ENCODE data around the gene SFSWAP. TPM values are rescaled to one million over a fixed set of nuclear protein-coding genes. Genes with fewer than 3 reads are reported as not detected.

The SFSWAP gene
- total and polyA plus RNA-seq, 7 experiments from 2014 or later, result 16.9 to 120 (median 97.4) TPM

- Histone ChIP-seq H3K4me1 (ENCODE audit: control insufficient read depth in 2 of 2, insufficient read depth in 2 of 2, low read length in 2 of 2) (no peaks in the 10 kb centered on the region), H3K36me3 (ENCODE audit: control insufficient read depth in 2 of 3, insufficient read depth in 3 of 3, low read length in 3 of 3) (no peaks in the 10 kb centered on the region), H3K27ac (ENCODE audit: low read depth, low read length) (no peak overlapping the region), H3K4me3 (ENCODE audit: low read length) (no peak overlapping the region), H3K9me3 (ENCODE audit: control insufficient read depth in 2 of 3, low read length in 3 of 3) (peaks cover 0 to 10% (median 0%) of the 10 kb centered on the region in 3 experiments), H3K27me3 (ENCODE audit: control insufficient read depth in 2 of 2, insufficient read depth in 2 of 2, low read length in 2 of 2) (no peaks in the 10 kb centered on the region)
- ATAC-seq (no peak), DNase-seq (no peak)
- Mint-ChIP-seq H3K27ac (no peak overlapping the region), H3K27me3 (peaks cover 0 to 4% (median 0%) of the 10 kb centered on the region in 5 donors), H3K4me3 (no peak overlapping the region), H3K9me3 (peaks cover 4 to 29% (median 13%) of the 10 kb centered on the region in 11 donors), H3K36me3 (peaks cover 6 to 26% (median 19%) of the 10 kb centered on the region in 5 donors), H3K4me1 (peaks cover 0 to 3% (median 0%) of the 10 kb centered on the region in 7 donors)
- POLR2A ChIA-PET, result no interaction called here
- intact Hi-C loops (cut with micrococcal nuclease), result no loop called here
- CTCF ChIA-PET, result no interaction called here
Measured at GRCh38 chr12:131816495-131816894, 105.6 kb downstream of the SFSWAP start.

DNA sequence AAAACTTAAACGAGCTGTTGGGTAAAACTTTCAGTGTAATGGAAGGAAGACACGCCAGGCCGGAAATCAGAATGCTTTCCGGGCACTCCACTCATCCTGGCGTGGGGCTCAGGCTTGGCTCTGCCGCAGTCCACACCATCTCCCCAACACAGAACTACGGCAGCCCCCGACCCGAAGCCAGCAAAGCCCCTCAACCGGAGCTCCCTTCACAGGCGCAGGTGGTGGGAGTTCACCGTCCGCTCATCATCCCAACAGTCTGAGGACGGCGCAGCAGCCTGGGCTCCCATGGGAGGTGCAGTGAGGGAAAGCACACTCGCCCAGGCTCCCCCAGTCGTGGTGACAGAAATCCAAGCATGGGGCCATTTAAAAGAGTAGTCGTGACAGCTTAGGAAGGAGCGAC is 106.4 kb downstream of the SFSWAP start:
- DNase-seq (no peak), ATAC-seq (no peak)
- CTCF ChIA-PET, result no interaction called here
- H3K4me1 Mint-ChIP-seq, result peaks cover 0 to 4% (median 0%) of the 10 kb centered on the region in 7 donors
- intact Hi-C loops (cut with micrococcal nuclease), result no loop called here
- peaks cover 4 to 22% (median 9%) of the 10 kb centered on the region in 11 donors for H3K9me3 Mint-ChIP-seq
- Histone ChIP-seq H3K27ac (ENCODE audit: low read depth, low read length) (no peak overlapping the region), H3K9me3 (ENCODE audit: control insufficient read depth in 2 of 3, low read length in 3 of 3) (peaks cover 0 to 10% (median 0%) of the 10 kb centered on the region in 3 experiments), H3K27me3 (ENCODE audit: control insufficient read depth in 2 of 2, insufficient read depth in 2 of 2, low read length in 2 of 2) (no peaks in the 10 kb centered on the region), H3K36me3 (ENCODE audit: control insufficient read depth in 2 of 3, insufficient read depth in 3 of 3, low read length in 3 of 3) (no peaks in the 10 kb centered on the region), H3K4me1 (ENCODE audit: control insufficient read depth in 2 of 2, insufficient read depth in 2 of 2, low read length in 2 of 2) (no peaks in the 10 kb centered on the region), H3K4me3 (ENCODE audit: low read length) (no peak overlapping the region)
- peaks cover 0 to 4% (median 0%) of the 10 kb centered on the region in 5 donors for H3K27me3 Mint-ChIP-seq
- H3K4me3 Mint-ChIP-seq, result no peak overlapping the region
- H3K36me3 Mint-ChIP-seq, result peaks cover 3 to 20% (median 13%) of the 10 kb centered on the region in 5 donors
- no peak overlapping the region for H3K27ac Mint-ChIP-seq
- POLR2A ChIA-PET, result no interaction called here

GRCh38 chr12:131818821-131819585 is 108.1 kb downstream of the SFSWAP start:
- H3K9me3 ChIP-seq (ENCODE audit: control insufficient read depth in 2 of 3, low read length in 3 of 3), result no peaks in the 10 kb centered on the region
- peaks cover 0 to 4% (median 0%) of the 10 kb centered on the region in 7 donors for H3K4me1 Mint-ChIP-seq
- CTCF ChIA-PET, result no interaction called here
- H3K36me3 ChIP-seq (ENCODE audit: control insufficient read depth in 2 of 3, insufficient read depth in 3 of 3, low read length in 3 of 3), result no peaks in the 10 kb centered on the region
- POLR2A ChIA-PET, result no interaction called here
- no peaks in the 10 kb centered on the region for H3K4me1 ChIP-seq (ENCODE audit: control insufficient read depth in 2 of 2, insufficient read depth in 2 of 2, low read length in 2 of 2)
- no peak overlapping the region for H3K27ac ChIP-seq (ENCODE audit: low read depth, low read length)
- ATAC-seq (peak; percentile 77), DNase-seq (no peak)
- peaks cover 0 to 6% (median 1%) of the 10 kb centered on the region in 11 donors for H3K9me3 Mint-ChIP-seq
- intact Hi-C loops (cut with micrococcal nuclease), result no loop called here
- H3K4me3 ChIP-seq (ENCODE audit: low read length), result no peak overlapping the region
- no peak overlapping the region for H3K27ac Mint-ChIP-seq
- H3K36me3 Mint-ChIP-seq, result peaks cover 0 to 11% (median 4%) of the 10 kb centered on the region in 5 donors
- no peak overlapping the region for H3K4me3 Mint-ChIP-seq
- no peaks in the 10 kb centered on the region for H3K27me3 ChIP-seq (ENCODE audit: control insufficient read depth in 2 of 2, insufficient read depth in 2 of 2, low read length in 2 of 2)
- H3K27me3 Mint-ChIP-seq, result peaks cover 0 to 5% (median 4%) of the 10 kb centered on the region in 5 donors

DNA sequence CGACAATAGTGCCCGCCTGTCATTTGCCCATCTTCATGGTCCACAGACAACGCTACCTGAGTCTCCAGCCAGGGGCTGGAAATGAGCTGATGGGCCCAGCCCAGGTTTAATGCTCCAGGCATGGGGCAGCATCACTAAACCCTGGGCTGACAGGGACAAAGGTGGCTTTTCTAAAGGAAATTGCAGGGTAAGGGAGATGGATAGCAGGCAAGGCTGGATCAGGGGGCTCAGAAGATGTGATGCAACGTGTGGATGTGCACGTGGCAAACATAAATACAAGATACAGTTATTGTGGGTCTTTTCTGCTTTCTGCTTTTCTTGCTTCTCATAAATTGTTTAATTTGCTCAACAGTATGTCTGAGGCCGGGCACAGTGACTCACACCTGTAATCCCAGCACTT is 113.6 kb downstream of the SFSWAP start:
- Mint-ChIP-seq H3K9me3 (no peaks in the 10 kb centered on the region), H3K4me1 (peaks cover 0 to 12% (median 4%) of the 10 kb centered on the region in 7 donors), H3K27me3 (peaks cover 18 to 40% (median 30%) of the 10 kb centered on the region in 5 donors), H3K27ac (no peak overlapping the region), H3K36me3 (peaks cover 0 to 3% (median 0%) of the 10 kb centered on the region in 5 donors), H3K4me3 (no peak overlapping the region)
- H3K36me3 ChIP-seq (ENCODE audit: control insufficient read depth in 2 of 3, insufficient read depth in 3 of 3, low read length in 3 of 3), result no peaks in the 10 kb centered on the region
- DNase-seq (no peak), ATAC-seq (no peak)
- H3K27me3 ChIP-seq (ENCODE audit: control insufficient read depth in 2 of 2, insufficient read depth in 2 of 2, low read length in 2 of 2), result peaks cover 0 to 6% of the 10 kb centered on the region in 2 donors
- no peak overlapping the region for H3K4me3 ChIP-seq (ENCODE audit: low read length)
- H3K9me3 ChIP-seq (ENCODE audit: control insufficient read depth in 2 of 3, low read length in 3 of 3), result no peaks in the 10 kb centered on the region
- peaks cover 0 to 2% of the 10 kb centered on the region in 2 donors for H3K4me1 ChIP-seq (ENCODE audit: control insufficient read depth in 2 of 2, insufficient read depth in 2 of 2, low read length in 2 of 2)
- ChIA-PET CTCF (no interaction called here), POLR2A (no interaction called here)
- intact Hi-C loops (cut with micrococcal nuclease), result no loop called here
- H3K27ac ChIP-seq (ENCODE audit: low read depth, low read length), result no peak overlapping the region

GRCh38 chr12:131825146-131825892 is 114.4 kb downstream of the SFSWAP start:
- peaks cover 0 to 6% of the 10 kb centered on the region in 2 donors for H3K27me3 ChIP-seq (ENCODE audit: control insufficient read depth in 2 of 2, insufficient read depth in 2 of 2, low read length in 2 of 2)
- Mint-ChIP-seq H3K9me3 (no peaks in the 10 kb centered on the region), H3K4me3 (peak overlapping the region in 1 of 10 donors; percentile 27), H3K27me3 (peaks cover 18 to 42% (median 32%) of the 10 kb centered on the region in 5 donors), H3K36me3 (peaks cover 0 to 3% (median 0%) of the 10 kb centered on the region in 5 donors), H3K27ac (no peak overlapping the region), H3K4me1 (peaks cover 0 to 12% (median 6%) of the 10 kb centered on the region in 7 donors)
- H3K4me3 ChIP-seq (ENCODE audit: low read length), result no peak overlapping the region
- no peak for ATAC-seq
- no peaks in the 10 kb centered on the region for H3K9me3 ChIP-seq (ENCODE audit: control insufficient read depth in 2 of 3, low read length in 3 of 3)
- ChIA-PET CTCF (interaction anchor here (0.7 kb wide), 1 partner anchor 143 kb away, joined by 4 read pairs; no protein-coding TSS in a partner anchor), POLR2A (no interaction called here)
- no peaks in the 10 kb centered on the region for H3K36me3 ChIP-seq (ENCODE audit: control insufficient read depth in 2 of 3, insufficient read depth in 3 of 3, low read length in 3 of 3)
- peaks cover 0 to 10% of the 10 kb centered on the region in 2 donors for H3K4me1 ChIP-seq (ENCODE audit: control insufficient read depth in 2 of 2, insufficient read depth in 2 of 2, low read length in 2 of 2)
- no peak overlapping the region for H3K27ac ChIP-seq (ENCODE audit: low read depth, low read length)
- intact Hi-C loops (cut with micrococcal nuclease), result no loop called here
- DNase-seq, result no peak

DNA sequence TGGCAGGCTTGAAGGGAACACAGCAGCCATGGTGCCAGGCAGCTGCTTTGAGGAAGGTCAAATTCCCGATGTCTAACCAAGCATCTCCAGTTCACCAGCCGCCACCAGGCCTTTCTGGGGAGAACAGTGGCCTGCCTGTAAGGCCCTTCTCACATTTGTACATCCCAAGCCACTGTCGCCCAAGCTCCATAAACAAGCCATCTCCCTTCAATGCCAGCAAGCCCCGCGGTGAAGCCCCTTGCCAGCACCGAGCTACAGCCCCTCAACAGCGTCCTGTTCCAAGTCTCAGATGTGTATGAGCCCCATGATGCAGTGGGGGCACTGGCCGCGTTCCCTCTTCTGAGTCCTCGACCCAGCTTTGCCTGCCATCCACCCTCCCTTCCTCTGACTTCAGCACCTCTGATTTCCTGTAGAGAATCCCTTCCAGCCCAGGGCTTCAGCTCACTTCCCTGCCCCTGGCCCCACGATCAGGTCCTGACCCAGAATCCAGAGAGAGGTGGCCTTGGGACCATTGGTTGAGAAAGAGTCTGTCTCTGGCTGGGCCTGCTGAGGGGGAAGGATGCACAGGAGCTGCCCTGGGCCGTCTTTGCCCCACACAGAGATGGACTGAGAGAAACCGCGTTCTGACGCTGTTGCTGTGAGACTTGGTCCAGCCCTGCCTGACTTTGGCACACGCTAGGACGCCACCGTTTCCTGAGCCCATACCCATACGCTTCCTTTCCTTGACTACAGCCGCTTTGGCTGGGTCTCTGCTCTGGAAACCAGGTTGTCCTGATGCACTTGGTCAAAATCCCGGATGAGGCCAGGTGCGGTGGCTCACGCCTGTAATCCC is 115.4 kb downstream of the SFSWAP start:
- CTCF ChIA-PET, result interaction anchor here (0.7 kb wide), 1 partner anchor 142 kb away, joined by 4 read pairs; no protein-coding TSS in a partner anchor
- H3K4me1 ChIP-seq (ENCODE audit: control insufficient read depth in 2 of 2, insufficient read depth in 2 of 2, low read length in 2 of 2), result peaks cover 0 to 19% of the 10 kb centered on the region in 2 donors
- peaks cover 4 to 16% (median 10%) of the 10 kb centered on the region in 7 donors for H3K4me1 Mint-ChIP-seq
- H3K9me3 ChIP-seq (ENCODE audit: control insufficient read depth in 2 of 3, low read length in 3 of 3), result no peaks in the 10 kb centered on the region
- H3K27me3 Mint-ChIP-seq, result peaks cover 22 to 46% (median 33%) of the 10 kb centered on the region in 5 donors
- ATAC-seq, result no peak
- H3K36me3 Mint-ChIP-seq, result peaks cover 0 to 2% (median 0%) of the 10 kb centered on the region in 5 donors
- H3K27ac ChIP-seq (ENCODE audit: low read depth, low read length), result no peak overlapping the region
- no peaks in the 10 kb centered on the region for H3K36me3 ChIP-seq (ENCODE audit: control insufficient read depth in 2 of 3, insufficient read depth in 3 of 3, low read length in 3 of 3)
- DNase-seq, result no peak
- H3K27me3 ChIP-seq (ENCODE audit: control insufficient read depth in 2 of 2, insufficient read depth in 2 of 2, low read length in 2 of 2), result peaks cover 0 to 6% of the 10 kb centered on the region in 2 donors
- H3K4me3 ChIP-seq (ENCODE audit: low read length), result no peak overlapping the region
- intact Hi-C loops (cut with micrococcal nuclease), result no loop called here
- peak overlapping the region in 5 of 10 donors; percentile 9 to 78 (median 61) for H3K4me3 Mint-ChIP-seq
- H3K27ac Mint-ChIP-seq, result peak overlapping the region in 1 of 9 donors; percentile 14
- POLR2A ChIA-PET, result no interaction called here
- H3K9me3 Mint-ChIP-seq, result no peaks in the 10 kb centered on the region

All from naive thymus-derived CD4-positive, alpha-beta T cell (primary cell).